ENCODE results near the gene ZNF207.

GRCh38 chr17:32315171-32315570 is 34.8 kb upstream of the ZNF207 start:
- TF ChIP-seq SCRT1 (tag by site-specific recombination; IDR thresholded peaks at IDR 0.05; ENCODE audit: borderline replicate concordance): no peak
- TF ChIP-seq, protein P1, sequence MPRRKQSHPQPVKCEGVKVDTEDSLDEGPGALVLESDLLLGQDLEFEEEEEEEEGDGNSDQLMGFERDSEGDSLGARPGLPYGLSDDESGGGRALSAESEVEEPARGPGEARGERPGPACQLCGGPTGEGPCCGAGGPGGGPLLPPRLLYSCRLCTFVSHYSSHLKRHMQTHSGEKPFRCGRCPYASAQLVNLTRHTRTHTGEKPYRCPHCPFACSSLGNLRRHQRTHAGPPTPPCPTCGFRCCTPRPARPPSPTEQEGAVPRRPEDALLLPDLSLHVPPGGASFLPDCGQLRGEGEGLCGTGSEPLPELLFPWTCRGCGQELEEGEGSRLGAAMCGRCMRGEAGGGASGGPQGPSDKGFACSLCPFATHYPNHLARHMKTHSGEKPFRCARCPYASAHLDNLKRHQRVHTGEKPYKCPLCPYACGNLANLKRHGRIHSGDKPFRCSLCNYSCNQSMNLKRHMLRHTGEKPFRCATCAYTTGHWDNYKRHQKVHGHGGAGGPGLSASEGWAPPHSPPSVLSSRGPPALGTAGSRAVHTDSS (tag by site-specific recombination; IDR thresholded peaks at IDR 0.05): no peak
- no peak for TF ChIP-seq ZNF148 (tag by site-specific recombination; IDR thresholded peaks at IDR 0.05; ENCODE audit: borderline replicate concordance)
- TF ChIP-seq ZNF555 (tag by site-specific recombination; conservative IDR thresholded peaks at IDR 0.05): no peak
- TF ChIP-seq ZNF76 (tag by site-specific recombination; IDR thresholded peaks at IDR 0.05; ENCODE audit: borderline replicate concordance, low read depth): no peak
- TF ChIP-seq, protein P2, sequence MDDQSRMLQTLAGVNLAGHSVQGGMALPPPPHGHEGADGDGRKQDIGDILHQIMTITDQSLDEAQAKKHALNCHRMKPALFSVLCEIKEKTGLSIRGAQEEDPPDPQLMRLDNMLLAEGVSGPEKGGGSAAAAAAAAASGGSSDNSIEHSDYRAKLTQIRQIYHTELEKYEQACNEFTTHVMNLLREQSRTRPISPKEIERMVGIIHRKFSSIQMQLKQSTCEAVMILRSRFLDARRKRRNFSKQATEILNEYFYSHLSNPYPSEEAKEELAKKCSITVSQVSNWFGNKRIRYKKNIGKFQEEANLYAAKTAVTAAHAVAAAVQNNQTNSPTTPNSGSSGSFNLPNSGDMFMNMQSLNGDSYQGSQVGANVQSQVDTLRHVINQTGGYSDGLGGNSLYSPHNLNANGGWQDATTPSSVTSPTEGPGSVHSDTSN (CRISPR knock-in tag; IDR thresholded peaks at IDR 0.05): no peak
- no peak for TF ChIP-seq PRDM4 (tag by site-specific recombination; IDR thresholded peaks at IDR 0.05)
- TF ChIP-seq ZFP41 (tag by site-specific recombination; IDR thresholded peaks at IDR 0.05; ENCODE audit: borderline replicate concordance): no peak
- no peak for TF ChIP-seq ZNF202 (tag by site-specific recombination; IDR thresholded peaks at IDR 0.05; ENCODE audit: borderline replicate concordance)
- TF ChIP-seq ZFP3 (tag by site-specific recombination; IDR thresholded peaks at IDR 0.05; ENCODE audit: low read depth): no peak
